AG04449 (cell line): Measurements from ENCODE around the gene TARBP2.

Source experiments
- CTCF ChIA-PET: fragments of 350-600 bp; formaldehyde crosslinking; extraction: SDS; loops from one replicate; lab custom pipeline; 2021; ENCODE audit warnings: antibody characterized with exemption; lab: Yijun Ruan, JAX
- POLR2A ChIA-PET: fragments of 400-600, 350-600 bp; formaldehyde crosslinking; extraction: SDS; loops from one replicate; lab custom pipeline; 2020; ENCODE audit warnings: antibody characterized with exemption, inconsistent platforms; lab: Yijun Ruan, JAX
- DNase-seq: peaks from one replicate; pipeline ENCODE4 v3.0.0-alpha.2; 2010; ENCODE audit warnings: low read depth, low spot score
- H3K4me3 ChIP-seq: 2 replicates; pipeline ENCODE4 v1.5.1; 2011; ENCODE audit warnings: low read depth, mild to moderate bottlenecking, control low read depth, low read length
- CTCF ChIP-seq: IDR thresholded peaks from one replicate; pipeline ENCODE4 v1.5.1; 2011; ENCODE audit warnings: mild to moderate bottlenecking, moderate library complexity, low read length, control low read depth, inconsistent platforms; ENCODE audit not compliant: insufficient read depth; ENCODE audit errors: missing control alignments

The TARBP2 gene

GRCh38 chr12:53550595-53550994 lies 49.5 kb downstream of the TARBP2 start:
- no peak for DNase-seq
- H3K4me3 ChIP-seq: no peak overlapping the region
- ChIA-PET POLR2A (no interaction called here), CTCF (interaction anchor here (0.7 to 6.0 kb wide), 6 partner anchors 8 to 188 kb away, joined by 3 to 38 read pairs (median 4); partner anchors contain the start of gene ATP5MC2)
- TF ChIP-seq CTCF: no peak

GRCh38 chr12:53551889-53552291 lies 50.8 kb downstream of the TARBP2 start:
- DNase-seq: no peak
- ChIA-PET POLR2A (no interaction called here), CTCF (interaction anchor here (1.2 to 6.0 kb wide), 6 partner anchors 9 to 194 kb away, joined by 3 to 38 read pairs (median 4); partner anchors contain the start of gene ATP5MC2)
- no peak for TF ChIP-seq CTCF
- H3K4me3 ChIP-seq: no peak overlapping the region

GRCh38 chr12:53552361-53553327 lies 51.6 kb downstream of the TARBP2 start:
- H3K4me3 ChIP-seq: no peak overlapping the region
- TF ChIP-seq CTCF: no peak
- CTCF ChIA-PET: interaction anchor here (0.9 to 6.0 kb wide), 6 partner anchors 10 to 194 kb away, joined by 3 to 38 read pairs (median 4); partner anchors contain the start of gene ATP5MC2
- DNase-seq: no peak
- POLR2A ChIA-PET: no interaction called here
